Measurements from ENCODE around the gene CELSR3.

Gene CELSR3

DNA sequence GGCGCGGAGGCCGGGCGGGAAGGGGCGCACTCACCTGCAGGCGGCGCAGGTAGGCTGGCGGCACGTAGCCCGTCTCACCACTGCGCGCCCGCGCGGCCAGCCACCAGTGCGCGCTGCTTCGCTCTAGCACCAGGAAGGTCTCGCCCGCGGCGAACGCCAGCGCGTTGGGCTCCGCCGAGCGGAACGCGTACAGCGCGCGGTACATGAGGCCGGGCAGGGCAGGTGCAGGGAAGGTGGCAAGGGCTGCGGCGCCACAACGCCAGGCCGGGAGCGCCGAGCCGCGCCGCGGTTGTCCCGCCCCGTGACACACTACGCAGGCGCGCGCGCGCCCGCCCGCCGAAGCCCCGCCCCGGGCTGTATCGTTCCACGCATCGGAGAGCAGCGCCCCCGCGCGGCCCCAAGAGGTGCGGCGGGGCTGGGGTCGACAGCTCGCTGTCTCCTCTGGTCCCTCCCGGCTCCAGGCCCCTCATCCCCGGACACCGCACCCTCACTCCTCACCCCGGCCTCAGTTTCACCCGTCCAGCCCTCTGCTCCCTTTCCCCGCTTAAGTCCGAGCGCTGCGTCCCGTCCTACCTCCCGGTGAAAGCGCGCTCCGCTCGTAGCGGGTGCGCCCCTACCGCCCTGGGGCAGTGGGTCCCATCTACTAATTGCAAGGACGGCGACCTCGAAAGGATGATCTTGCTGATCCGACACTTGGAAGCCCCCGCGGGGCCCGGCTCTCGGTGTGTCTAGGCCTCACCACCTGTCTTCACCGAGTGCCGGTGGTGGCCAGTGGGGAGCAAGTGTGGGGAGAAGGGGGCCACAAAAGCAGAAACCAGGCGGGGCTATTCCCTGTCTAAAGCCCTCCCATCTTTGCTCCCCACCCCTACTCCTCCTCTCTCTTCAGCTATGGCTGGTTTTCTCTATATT, 23.2 kb upstream of the CELSR3 start, which contains the start of gene NCKIPSD:
Gene NCKIPSD, minus strand, starts transcription at position 313 of the 909 bp plus-strand sequence. Its CDS starts 108 bp downstream, at position 205.
- no peaks in the 10 kb centered on the region for H3K27me3 ChIP-seq (ENCODE audit: insufficient read depth, low read length)
- H3K36me3 ChIP-seq (ENCODE audit: insufficient read depth, low read depth, low read length), result peaks cover 55% of the 10 kb centered on the region
- peak within 1 kb of the TSS; percentile 90 for H3K9ac ChIP-seq (ENCODE audit: low read depth, low read length)
- no peak within 1 kb of the TSS for H3K27ac ChIP-seq (ENCODE audit: low read length)
- peaks cover 7% of the 10 kb centered on the region; the same call in 1 of the 2 replicates for H3K4me1 ChIP-seq (ENCODE audit: insufficient read depth, low read length)
- H3K9me3 ChIP-seq (ENCODE audit: insufficient read depth, low read depth, low read length), result no peaks in the 10 kb centered on the region
- peak within 1 kb of the TSS; percentile 94 for H3K4me3 ChIP-seq (ENCODE audit: low read length)

DNA sequence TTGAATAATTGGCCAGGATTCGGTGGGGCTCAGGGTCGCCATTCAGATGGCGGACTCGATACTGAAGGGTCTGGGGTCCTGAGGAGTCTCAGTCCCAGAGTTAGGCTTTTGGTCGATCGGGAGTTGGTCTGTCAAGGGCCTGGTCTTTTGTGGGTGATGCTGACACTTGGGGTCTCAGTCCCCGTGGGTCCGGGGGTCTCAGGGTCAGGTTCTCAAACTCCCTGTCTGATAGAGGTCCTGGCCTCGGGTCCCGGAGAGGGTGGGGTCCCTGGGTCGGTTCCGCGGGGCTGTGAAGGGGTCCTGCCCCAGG, 22.6 kb upstream of the CELSR3 start:
- Histone ChIP-seq H3K9ac (ENCODE audit: low read depth, low read length) (peak overlapping the region; percentile 90), H3K27ac (ENCODE audit: low read length) (no peak overlapping the region), H3K27me3 (ENCODE audit: insufficient read depth, low read length) (no peaks in the 10 kb centered on the region), H3K9me3 (ENCODE audit: insufficient read depth, low read depth, low read length) (no peaks in the 10 kb centered on the region), H3K36me3 (ENCODE audit: insufficient read depth, low read depth, low read length) (peaks cover 55% of the 10 kb centered on the region), H3K4me1 (ENCODE audit: insufficient read depth, low read length) (peaks cover 7% of the 10 kb centered on the region; the same call in 1 of the 2 replicates), H3K4me3 (ENCODE audit: low read length) (peak overlapping the region; percentile 94)

DNA sequence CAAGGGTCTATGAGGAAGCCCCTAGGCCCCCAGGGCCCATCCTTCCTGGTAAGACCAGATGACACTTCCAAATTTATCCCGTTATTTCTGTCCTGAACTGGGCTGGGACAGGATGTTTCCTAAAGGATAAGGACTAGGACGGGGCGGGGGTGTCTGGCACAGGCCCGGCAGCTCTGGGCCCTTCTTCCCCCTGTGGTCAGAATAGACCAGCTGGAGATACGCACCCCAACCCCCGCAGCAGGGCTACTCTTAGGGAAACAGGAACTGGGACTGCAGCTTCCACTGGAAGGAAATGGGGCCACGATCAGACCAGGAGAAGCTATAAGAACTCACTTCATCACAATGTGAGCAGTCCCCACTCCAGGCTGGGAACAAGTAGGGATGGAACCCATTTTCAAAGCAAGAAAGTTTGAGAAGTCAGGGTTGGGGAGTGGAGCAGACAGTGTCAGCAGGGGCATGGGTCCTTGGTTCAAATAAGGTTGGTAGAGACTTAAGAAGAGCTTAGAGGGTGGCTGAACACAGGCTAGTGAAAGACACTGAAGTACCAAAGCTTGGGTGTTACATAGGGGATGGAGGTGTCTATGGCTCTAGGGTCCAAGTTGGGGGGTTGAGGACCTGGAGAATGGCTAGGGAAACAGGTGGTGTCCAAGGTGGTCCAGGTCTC, 21.9 kb upstream of the CELSR3 start:
- H3K4me1 ChIP-seq (ENCODE audit: insufficient read depth, low read length), result peaks cover 7% of the 10 kb centered on the region; the same call in 1 of the 2 replicates
- H3K27me3 ChIP-seq (ENCODE audit: insufficient read depth, low read length), result no peaks in the 10 kb centered on the region
- H3K27ac ChIP-seq (ENCODE audit: low read length), result no peak overlapping the region
- no peaks in the 10 kb centered on the region for H3K9me3 ChIP-seq (ENCODE audit: insufficient read depth, low read depth, low read length)
- H3K9ac ChIP-seq (ENCODE audit: low read depth, low read length), result peak overlapping the region; percentile 45; the same call in 1 of the 2 replicates
- H3K4me3 ChIP-seq (ENCODE audit: low read length), result peak overlapping the region; percentile 94
- H3K36me3 ChIP-seq (ENCODE audit: insufficient read depth, low read depth, low read length), result peaks cover 55% of the 10 kb centered on the region

DNA sequence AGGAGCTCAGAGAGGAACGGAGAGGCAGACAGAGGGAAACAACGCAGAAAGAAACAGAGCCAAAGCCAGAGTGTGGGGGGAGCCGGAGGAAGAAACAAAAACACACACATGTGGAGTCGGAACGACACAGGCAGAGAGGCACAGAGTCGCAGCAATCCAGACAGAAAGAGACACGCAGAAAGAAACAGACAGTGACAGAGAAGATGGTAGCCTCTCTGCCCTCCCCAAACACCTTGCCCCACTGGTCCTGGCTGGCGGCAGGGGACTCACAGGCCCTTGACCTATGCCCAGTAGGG, 21.3 kb upstream of the CELSR3 start:
- Histone ChIP-seq H3K4me3 (ENCODE audit: low read length) (peak overlapping the region; percentile 94; the same call in 1 of the 2 replicates), H3K36me3 (ENCODE audit: insufficient read depth, low read depth, low read length) (peaks cover 55% of the 10 kb centered on the region), H3K4me1 (ENCODE audit: insufficient read depth, low read length) (peaks cover 7% of the 10 kb centered on the region; the same call in 1 of the 2 replicates), H3K27me3 (ENCODE audit: insufficient read depth, low read length) (no peaks in the 10 kb centered on the region), H3K9ac (ENCODE audit: low read depth, low read length) (peak overlapping the region; percentile 32), H3K9me3 (ENCODE audit: insufficient read depth, low read depth, low read length) (no peaks in the 10 kb centered on the region), H3K27ac (ENCODE audit: low read length) (no peak overlapping the region)

DNA sequence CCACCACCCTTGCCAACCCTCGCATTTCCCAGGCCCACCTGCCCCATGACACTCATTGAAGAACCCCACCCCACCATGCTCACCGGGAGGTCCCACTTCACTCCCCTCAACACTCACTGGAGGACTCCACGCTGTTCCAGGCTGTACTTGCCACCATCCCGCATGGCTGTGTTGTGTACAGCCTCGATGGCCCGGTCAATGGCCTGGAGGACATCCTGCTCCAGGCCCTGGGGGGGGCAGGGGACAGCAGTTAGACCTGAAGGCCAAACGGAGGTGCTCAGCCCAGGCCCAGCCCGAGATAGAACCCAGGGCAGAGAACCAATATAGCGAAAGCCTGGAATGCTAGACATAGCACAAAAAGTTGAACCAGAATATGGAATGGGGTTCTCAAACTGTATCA, 20.1 kb upstream of the CELSR3 start:
- H3K36me3 ChIP-seq (ENCODE audit: insufficient read depth, low read depth, low read length), result peaks cover 55% of the 10 kb centered on the region
- no peak overlapping the region for H3K27ac ChIP-seq (ENCODE audit: low read length)
- H3K9ac ChIP-seq (ENCODE audit: low read depth, low read length), result no peak overlapping the region
- no peaks in the 10 kb centered on the region for H3K9me3 ChIP-seq (ENCODE audit: insufficient read depth, low read depth, low read length)
- peaks cover 7% of the 10 kb centered on the region; the same call in 1 of the 2 replicates for H3K4me1 ChIP-seq (ENCODE audit: insufficient read depth, low read length)
- H3K27me3 ChIP-seq (ENCODE audit: insufficient read depth, low read length), result no peaks in the 10 kb centered on the region
- no peak overlapping the region for H3K4me3 ChIP-seq (ENCODE audit: low read length)

DNA sequence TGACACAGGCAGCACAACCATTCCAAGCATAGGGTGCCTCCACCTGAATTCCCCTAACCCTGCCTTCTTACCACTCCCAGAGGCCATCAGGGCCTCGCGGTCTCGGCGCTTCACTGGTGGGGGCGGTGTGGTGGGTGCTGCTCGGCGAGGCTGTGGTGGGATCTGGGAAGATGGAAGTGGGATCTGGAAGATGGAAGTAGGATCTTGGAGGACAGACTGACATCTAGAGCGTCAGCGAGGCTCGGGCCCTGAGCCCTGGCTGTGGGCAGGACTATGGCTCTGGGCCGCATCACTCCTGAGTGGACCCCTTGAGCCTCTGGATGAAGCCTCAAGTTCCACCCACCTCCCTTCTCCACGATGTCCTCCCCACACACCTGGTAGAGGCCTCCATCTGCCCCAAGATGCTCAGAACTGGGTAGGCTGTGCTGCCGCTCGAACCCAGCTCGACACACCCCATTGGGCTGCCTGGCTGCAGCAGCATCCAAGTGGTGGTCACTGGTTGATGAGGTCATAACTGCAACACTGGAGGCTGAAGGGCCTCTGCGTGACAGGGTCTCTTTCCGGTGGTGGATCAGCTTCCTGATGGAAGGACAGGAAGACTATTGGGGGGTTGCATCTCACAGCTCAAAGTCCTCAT, 19.4 kb upstream of the CELSR3 start:
- H3K4me3 ChIP-seq (ENCODE audit: low read length), result no peak overlapping the region
- H3K27me3 ChIP-seq (ENCODE audit: insufficient read depth, low read length), result no peaks in the 10 kb centered on the region
- peaks cover 54% of the 10 kb centered on the region for H3K36me3 ChIP-seq (ENCODE audit: insufficient read depth, low read depth, low read length)
- H3K9me3 ChIP-seq (ENCODE audit: insufficient read depth, low read depth, low read length), result no peaks in the 10 kb centered on the region
- H3K27ac ChIP-seq (ENCODE audit: low read length), result no peak overlapping the region
- H3K9ac ChIP-seq (ENCODE audit: low read depth, low read length), result no peak overlapping the region
- H3K4me1 ChIP-seq (ENCODE audit: insufficient read depth, low read length), result peaks cover 7% of the 10 kb centered on the region; the same call in 1 of the 2 replicates

DNA sequence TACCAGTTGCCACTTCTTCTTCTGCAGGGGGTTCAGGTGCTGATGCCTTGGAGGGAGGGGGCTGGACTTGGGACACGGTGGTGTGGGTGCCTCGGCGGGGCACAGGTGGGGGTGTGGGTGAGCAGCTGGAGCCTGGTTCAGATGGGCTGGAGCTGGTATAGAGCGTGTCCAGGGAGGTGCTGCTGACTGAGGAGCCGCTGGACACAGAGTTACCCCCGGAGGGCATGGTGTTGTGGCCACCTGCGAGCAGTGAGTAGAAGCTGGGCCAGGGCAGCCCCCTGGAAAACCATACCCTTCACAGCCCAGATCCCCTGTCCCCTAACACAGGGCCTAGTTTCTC, 18.8 kb upstream of the CELSR3 start:
- Histone ChIP-seq H3K9me3 (ENCODE audit: insufficient read depth, low read depth, low read length) (no peaks in the 10 kb centered on the region), H3K9ac (ENCODE audit: low read depth, low read length) (no peak overlapping the region), H3K27me3 (ENCODE audit: insufficient read depth, low read length) (no peaks in the 10 kb centered on the region), H3K36me3 (ENCODE audit: insufficient read depth, low read depth, low read length) (peaks cover 54% of the 10 kb centered on the region), H3K4me3 (ENCODE audit: low read length) (no peak overlapping the region), H3K4me1 (ENCODE audit: insufficient read depth, low read length) (peaks cover 7% of the 10 kb centered on the region; the same call in 1 of the 2 replicates), H3K27ac (ENCODE audit: low read length) (no peak overlapping the region)

DNA sequence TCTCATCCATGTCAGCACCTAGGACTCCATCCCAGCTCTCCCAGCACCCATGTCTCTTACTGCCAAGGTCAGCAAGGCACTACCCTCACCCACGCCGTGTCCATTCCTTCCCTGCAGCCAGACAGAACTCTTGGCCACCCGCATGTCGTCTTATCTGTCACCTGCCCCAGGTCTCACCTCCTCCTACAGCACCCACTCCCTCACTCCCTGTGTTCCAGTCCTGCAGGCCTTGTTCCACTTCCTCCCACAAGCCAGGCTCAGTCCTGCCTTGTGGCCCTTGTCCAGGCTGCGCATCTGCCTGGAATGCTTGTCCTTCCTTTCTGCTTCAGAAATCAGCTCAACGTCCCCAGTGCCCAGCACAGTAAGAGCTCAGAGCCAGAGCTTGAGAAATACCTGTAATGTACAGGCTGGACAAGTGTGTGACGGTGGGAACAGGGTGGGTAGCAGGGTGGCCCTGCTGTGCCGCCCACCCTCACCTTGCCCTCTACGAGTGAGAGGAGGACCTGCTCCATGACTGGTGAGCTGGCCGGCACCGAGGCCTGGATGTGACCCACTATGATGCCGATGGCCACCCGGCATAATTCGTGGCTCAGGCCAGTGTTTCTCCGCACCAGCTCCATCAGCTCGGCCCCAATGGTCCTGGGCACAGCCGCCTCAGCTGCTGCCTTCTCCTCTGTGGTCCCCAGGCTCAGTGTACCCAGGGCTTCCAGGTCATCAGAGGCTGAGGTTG, 18.3 kb upstream of the CELSR3 start:
- Histone ChIP-seq H3K9me3 (ENCODE audit: insufficient read depth, low read depth, low read length) (no peaks in the 10 kb centered on the region), H3K27me3 (ENCODE audit: insufficient read depth, low read length) (no peaks in the 10 kb centered on the region), H3K27ac (ENCODE audit: low read length) (no peak overlapping the region), H3K4me3 (ENCODE audit: low read length) (no peak overlapping the region), H3K9ac (ENCODE audit: low read depth, low read length) (no peak overlapping the region; the same call in 1 of the 2 replicates), H3K4me1 (ENCODE audit: insufficient read depth, low read length) (peaks cover 7% of the 10 kb centered on the region; the same call in 1 of the 2 replicates), H3K36me3 (ENCODE audit: insufficient read depth, low read depth, low read length) (peaks cover 60% of the 10 kb centered on the region)

DNA sequence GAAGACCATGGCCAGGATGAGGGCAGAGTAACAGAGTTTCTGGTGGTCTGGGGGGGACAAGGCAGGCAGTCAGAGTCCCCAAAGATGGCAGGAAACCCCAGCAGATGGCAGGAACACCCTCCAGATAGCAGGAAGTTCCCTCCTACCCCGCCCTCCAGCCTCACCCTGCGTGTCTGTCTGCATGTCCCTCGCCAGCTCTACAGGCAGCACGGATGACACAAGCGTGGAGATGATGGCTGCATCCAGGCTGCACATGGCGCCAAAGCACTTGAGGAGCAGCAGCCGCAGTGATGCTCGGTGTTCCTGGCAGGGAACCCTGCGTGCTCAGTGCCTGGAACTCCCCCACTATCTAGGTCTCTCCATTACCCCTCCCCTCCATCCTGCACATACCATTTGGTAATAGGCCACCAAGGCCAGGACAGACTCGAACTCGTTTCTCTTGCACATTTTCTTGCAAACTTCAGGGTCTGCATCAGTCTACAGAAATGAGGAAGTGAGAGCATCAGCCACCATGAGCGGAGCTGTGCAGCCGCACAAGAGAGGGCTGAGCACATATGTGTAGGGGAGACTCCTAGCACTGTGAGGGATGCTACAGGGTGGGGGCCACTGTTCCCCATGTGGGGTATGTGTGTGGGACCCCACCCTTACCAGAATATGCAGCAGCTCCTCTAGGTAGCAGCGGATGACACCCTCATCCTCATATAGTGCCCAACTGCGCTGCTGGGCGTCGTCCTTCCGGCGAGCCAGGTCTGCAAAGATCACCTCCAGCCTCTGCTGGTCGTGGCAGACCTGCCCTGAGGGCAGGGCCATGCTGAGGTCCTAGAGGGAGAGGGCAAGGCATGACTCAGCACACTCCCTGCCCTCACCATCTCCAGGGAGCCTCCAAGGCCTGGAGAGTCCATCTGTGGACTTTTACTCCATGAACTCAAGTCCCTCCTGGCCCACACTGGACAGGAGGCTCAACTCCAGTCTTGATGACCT, 17.0 kb upstream of the CELSR3 start:
- no peak overlapping the region for H3K27ac ChIP-seq (ENCODE audit: low read length)

DNA sequence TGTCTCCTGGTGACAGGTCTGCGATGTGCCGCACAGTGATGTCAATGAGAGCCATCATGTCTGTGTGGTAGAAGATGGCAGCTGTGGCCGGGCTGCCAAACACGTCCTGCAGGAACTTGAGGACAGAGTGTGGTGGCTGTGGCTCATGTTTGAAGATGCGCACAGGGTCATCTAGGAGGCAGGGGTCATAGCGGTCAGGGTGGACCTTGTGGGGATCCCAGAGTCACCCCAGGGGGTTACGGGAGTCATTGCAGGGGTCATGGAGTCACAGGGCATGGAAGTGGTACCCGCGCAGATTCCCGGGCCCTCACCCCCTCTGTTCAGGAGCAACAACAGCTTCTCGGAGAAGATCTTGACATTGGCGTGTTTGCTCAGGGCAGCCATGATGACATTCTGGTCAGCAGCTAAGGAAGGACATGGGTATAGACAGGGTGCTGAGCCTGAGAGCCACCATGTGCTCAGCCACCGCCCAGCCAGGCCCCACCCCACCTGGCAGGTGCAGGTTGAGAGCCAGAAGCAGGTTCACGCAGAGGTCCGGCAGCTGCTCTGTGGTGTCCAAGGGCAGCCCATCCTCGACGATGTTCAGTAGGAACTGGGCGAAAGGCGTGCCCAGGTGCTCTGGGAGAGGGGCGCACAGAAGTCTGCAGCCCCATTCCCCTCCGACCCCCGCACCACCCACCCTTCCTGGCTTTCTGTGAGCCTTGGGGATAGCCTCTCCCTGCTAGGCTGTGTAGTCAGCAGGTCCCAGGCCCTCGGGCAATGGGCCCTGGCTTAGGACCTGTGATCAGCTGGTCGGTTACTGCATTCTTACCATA, 16.1 kb upstream of the CELSR3 start:
- Histone ChIP-seq H3K4me3 (ENCODE audit: low read length) (no peak overlapping the region), H3K9ac (ENCODE audit: low read depth, low read length) (no peak overlapping the region), H3K36me3 (ENCODE audit: insufficient read depth, low read depth, low read length) (peaks cover 77% of the 10 kb centered on the region), H3K4me1 (ENCODE audit: insufficient read depth, low read length) (no peaks in the 10 kb centered on the region), H3K9me3 (ENCODE audit: insufficient read depth, low read depth, low read length) (no peaks in the 10 kb centered on the region), H3K27ac (ENCODE audit: low read length) (no peak overlapping the region), H3K27me3 (ENCODE audit: insufficient read depth, low read length) (no peaks in the 10 kb centered on the region)

More for the DNA sequence above, 17.0 kb upstream of the CELSR3 start:
- H3K9ac ChIP-seq (ENCODE audit: low read depth, low read length), result no peak overlapping the region
- H3K36me3 ChIP-seq (ENCODE audit: insufficient read depth, low read depth, low read length), result peaks cover 68% of the 10 kb centered on the region
- H3K27me3 ChIP-seq (ENCODE audit: insufficient read depth, low read length), result no peaks in the 10 kb centered on the region
- peaks cover 5% of the 10 kb centered on the region; the same call in 1 of the 2 replicates for H3K4me1 ChIP-seq (ENCODE audit: insufficient read depth, low read length)
- no peaks in the 10 kb centered on the region for H3K9me3 ChIP-seq (ENCODE audit: insufficient read depth, low read depth, low read length)
- no peak overlapping the region for H3K4me3 ChIP-seq (ENCODE audit: low read length)
